ENCODE data around the gene MAML3.

- TF ChIP-seq GATA2 (IDR thresholded peaks at IDR 0.05; ENCODE audit: low read depth, low read length) (no peak), GATA3 (IDR thresholded peaks at IDR 0.05; ENCODE audit: low read depth, low read length) (no peak)
Observed at GRCh38 chr4:140085881-140086280, 68.1 kb downstream of the MAML3 start.
